ENCODE results near the gene CHAF1A. TPM values are rescaled to one million over a fixed set of nuclear protein-coding genes. Genes with fewer than 3 reads are reported as not detected.

The CHAF1A gene
- total RNA-seq, 2 donors from 2014 or later = 2.6 to 5.0 TPM

DNA sequence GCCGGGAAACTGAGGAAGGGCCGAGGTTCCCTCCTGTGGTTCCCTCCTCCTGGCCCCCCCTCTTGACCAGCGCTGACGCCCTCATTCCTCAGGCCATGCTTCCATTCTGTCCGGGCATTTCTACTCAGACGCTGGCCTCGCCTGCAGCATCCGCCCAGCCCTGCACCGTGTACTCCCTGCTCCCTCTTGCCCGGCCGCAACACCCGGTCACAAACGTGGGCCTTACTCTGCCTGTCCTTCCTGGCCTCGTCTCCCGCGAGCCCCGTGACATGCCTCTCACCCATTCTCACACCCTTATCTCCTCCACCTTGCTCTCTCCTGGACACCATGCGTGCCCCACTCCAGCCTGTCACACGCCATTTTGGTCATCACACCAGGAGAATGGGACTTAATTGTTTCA, 80.9 kb downstream of the CHAF1A start:
- Histone ChIP-seq H3K9me3 (no peaks in the 10 kb centered on the region), H3K27me3 (no peaks in the 10 kb centered on the region), H3K4me3 (no peak overlapping the region), H3K4me1 (peaks cover 0 to 4% of the 10 kb centered on the region in 2 donors), H3K27ac (no peak overlapping the region), H3K36me3 (peaks cover 12% of the 10 kb centered on the region)
- no peak for DNase-seq (ENCODE audit: low spot score)
- TF ChIP-seq, protein P1, sequence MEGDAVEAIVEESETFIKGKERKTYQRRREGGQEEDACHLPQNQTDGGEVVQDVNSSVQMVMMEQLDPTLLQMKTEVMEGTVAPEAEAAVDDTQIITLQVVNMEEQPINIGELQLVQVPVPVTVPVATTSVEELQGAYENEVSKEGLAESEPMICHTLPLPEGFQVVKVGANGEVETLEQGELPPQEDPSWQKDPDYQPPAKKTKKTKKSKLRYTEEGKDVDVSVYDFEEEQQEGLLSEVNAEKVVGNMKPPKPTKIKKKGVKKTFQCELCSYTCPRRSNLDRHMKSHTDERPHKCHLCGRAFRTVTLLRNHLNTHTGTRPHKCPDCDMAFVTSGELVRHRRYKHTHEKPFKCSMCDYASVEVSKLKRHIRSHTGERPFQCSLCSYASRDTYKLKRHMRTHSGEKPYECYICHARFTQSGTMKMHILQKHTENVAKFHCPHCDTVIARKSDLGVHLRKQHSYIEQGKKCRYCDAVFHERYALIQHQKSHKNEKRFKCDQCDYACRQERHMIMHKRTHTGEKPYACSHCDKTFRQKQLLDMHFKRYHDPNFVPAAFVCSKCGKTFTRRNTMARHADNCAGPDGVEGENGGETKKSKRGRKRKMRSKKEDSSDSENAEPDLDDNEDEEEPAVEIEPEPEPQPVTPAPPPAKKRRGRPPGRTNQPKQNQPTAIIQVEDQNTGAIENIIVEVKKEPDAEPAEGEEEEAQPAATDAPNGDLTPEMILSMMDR (IDR thresholded peaks at IDR 0.05) = no peak

DNA sequence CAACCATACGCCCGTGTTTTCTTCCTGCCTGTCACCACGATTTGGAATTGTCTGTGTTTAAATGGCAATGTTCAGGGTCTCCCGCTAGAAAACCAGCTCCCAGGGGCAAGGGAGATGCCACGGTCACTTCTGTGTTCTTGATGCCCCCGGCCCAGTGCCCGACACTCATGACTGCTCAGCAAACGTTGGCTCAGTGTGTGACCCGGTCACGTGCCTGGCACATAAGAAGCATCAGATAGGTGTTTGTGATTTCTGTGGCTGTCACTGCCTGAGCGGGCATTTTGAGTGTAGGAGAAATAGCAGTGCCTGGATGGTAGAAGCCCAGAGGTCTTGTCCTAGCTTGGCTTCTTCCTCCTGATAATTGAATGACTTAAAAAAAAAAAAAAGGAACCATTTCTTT, 85.1 kb downstream of the CHAF1A start:
- no peak overlapping the region for H3K4me3 ChIP-seq
- peaks cover 0 to 4% of the 10 kb centered on the region in 2 donors for H3K4me1 ChIP-seq
- H3K36me3 ChIP-seq = peaks cover 40% of the 10 kb centered on the region
- H3K9me3 ChIP-seq = no peaks in the 10 kb centered on the region
- H3K27ac ChIP-seq = peak overlapping the region; percentile 16 to 55
- no peaks in the 10 kb centered on the region for H3K27me3 ChIP-seq
- TF ChIP-seq, protein P1 (IDR thresholded peaks at IDR 0.05) = no peak
- DNase-seq (ENCODE audit: low spot score) = no peak

DNA sequence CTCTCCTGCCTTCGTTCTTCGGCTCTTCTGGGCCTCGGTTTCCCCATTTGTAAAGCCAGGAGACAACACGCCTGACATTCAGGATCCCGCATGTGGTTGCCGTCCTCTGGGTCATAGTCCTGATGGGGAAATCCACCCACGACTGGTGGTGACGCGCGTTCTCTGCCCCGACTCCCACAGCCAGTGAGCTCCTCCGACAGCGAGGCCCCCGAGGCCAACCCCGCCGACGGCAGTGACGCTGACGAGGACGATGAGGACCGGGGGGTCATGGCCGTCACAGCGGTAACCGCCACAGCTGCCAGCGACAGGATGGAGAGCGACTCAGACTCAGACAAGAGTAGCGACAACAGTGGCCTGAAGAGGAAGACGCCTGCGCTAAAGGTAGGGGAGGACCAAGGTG, 86.1 kb downstream of the CHAF1A start:
- H3K36me3 ChIP-seq = peaks cover 37% of the 10 kb centered on the region

DNA sequence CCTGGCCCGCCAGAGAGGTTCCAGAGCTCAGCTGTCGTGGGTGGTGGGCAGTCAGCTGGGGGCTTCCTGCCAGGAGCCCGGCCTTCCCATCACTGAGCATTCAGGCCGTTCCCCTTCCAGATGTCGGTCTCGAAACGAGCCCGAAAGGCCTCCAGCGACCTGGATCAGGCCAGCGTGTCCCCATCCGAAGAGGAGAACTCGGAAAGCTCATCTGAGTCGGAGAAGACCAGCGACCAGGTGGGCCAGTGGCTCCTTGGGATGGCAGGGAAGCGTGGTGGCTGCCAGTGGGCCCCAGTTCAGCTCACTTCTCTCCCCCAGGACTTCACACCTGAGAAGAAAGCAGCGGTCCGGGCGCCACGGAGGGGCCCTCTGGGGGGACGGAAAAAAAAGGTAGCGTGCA, 89.0 kb downstream of the CHAF1A start:
- Histone ChIP-seq H3K36me3 (peaks cover 62% of the 10 kb centered on the region), H3K9me3 (no peaks in the 10 kb centered on the region)
- no peak for DNase-seq (ENCODE audit: low spot score)

More for the DNA sequence above, 86.1 kb downstream of the CHAF1A start:
- TF ChIP-seq, protein P1 (IDR thresholded peaks at IDR 0.05) = no peak
- Histone ChIP-seq H3K9me3 (no peaks in the 10 kb centered on the region), H3K4me3 (no peak overlapping the region), H3K4me1 (peaks cover 0 to 4% of the 10 kb centered on the region in 2 donors), H3K27me3 (no peaks in the 10 kb centered on the region), H3K27ac (no peak overlapping the region)
- no peak for DNase-seq (ENCODE audit: low spot score)

DNA sequence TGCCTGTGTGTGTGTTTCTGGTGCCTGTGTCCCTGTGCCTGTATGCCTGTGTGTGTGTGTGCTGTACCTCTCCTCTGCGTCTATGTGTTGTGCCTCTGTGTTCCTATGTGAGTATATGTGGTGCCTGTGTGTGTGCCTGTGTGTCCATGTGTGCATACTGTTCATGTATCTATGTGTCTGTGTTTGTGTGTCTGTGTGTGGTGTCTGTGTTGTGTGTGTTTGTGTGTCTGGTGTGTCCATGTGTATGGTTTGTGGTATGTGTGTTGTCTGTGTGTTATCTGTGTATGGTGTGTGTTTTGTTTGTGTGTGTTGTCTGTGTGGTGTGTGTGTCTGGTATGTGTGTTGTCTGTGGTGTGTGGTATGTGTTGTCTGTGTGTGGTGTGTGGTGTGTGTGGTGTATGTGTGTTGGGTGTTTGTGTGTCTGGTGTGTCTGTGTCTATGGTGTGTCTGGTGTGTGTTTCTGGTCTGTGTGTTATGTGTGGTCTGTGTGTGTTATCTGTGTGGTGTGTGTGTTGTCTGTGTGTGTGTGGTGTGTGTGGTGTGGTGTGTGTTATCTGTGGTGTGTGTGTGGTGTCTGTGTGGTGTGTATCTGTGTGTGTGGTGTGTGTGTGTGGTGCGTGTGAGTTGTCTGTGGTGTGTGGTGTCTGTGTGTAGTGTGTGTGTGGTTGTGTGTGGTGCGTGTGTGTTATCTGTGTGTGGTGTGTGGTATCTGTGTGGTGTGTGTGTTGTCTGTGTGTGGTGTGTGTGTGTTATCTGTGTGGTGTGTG, 90.1 kb downstream of the CHAF1A start:
- H3K36me3 ChIP-seq = peaks cover 70% of the 10 kb centered on the region
- no peak overlapping the region for H3K27ac ChIP-seq

More for the DNA sequence above, 89.0 kb downstream of the CHAF1A start:
- H3K27ac ChIP-seq = no peak overlapping the region
- peaks cover 0 to 4% of the 10 kb centered on the region in 2 donors for H3K4me1 ChIP-seq
- H3K27me3 ChIP-seq = no peaks in the 10 kb centered on the region
- TF ChIP-seq, protein P1 (IDR thresholded peaks at IDR 0.05) = no peak
- H3K4me3 ChIP-seq = no peak overlapping the region

More for the DNA sequence above, 90.1 kb downstream of the CHAF1A start:
- peaks cover 0 to 4% of the 10 kb centered on the region in 2 donors for H3K4me1 ChIP-seq
- H3K4me3 ChIP-seq = no peak overlapping the region
- no peak for DNase-seq (ENCODE audit: low spot score)
- no peaks in the 10 kb centered on the region for H3K27me3 ChIP-seq
- TF ChIP-seq, protein P1 (IDR thresholded peaks at IDR 0.05) = no peak
- H3K9me3 ChIP-seq = no peaks in the 10 kb centered on the region

Small RNA genes within 50 kb of the gene (microRNA-seq; reads per million reads assigned to microRNA genes)
- 0 reads per million in 2 donors for gene MIR4746 (ENCODE audit: borderline number of aligned reads in 2 of 2, borderline replicate concordance in 1 of 2)

Other genes starting within 250 kb of the CHAF1A start
- gene CREB3L3, start 249.0 kb upstream of the CHAF1A start, total RNA-seq = not detected
- gene SIRT6, start 220.1 kb upstream of the CHAF1A start, total RNA-seq = 10 to 100 TPM; 10.9 to 15.9 TPM
- gene ANKRD24, start 220.0 kb upstream of the CHAF1A start, total RNA-seq = 1 to 10 TPM in 1 of 2 donors, under 1 TPM in 1; 0.39 to 1.7 TPM
- gene EBI3, start 173.1 kb upstream of the CHAF1A start, total RNA-seq = 1 to 10 TPM; 1.7 to 2.6 TPM
- gene YJU2, start 155.6 kb upstream of the CHAF1A start, total RNA-seq = 10 to 100 TPM in 1 of 2 donors, 1 to 10 TPM in 1; 9.1 to 17.6 TPM
- 10 to 100 TPM; 24.2 to 24.6 TPM for gene SHD, start 123.4 kb upstream of the CHAF1A start, total RNA-seq
- under 1 TPM in 1 of 2 donors, not detected in 1; 0.28 TPM for gene TMIGD2, start 100.3 kb upstream of the CHAF1A start, total RNA-seq
- not detected for gene FSD1, start 98.0 kb upstream of the CHAF1A start, total RNA-seq
- gene STAP2, start 63.8 kb upstream of the CHAF1A start, total RNA-seq = 10 to 100 TPM in 1 of 2 donors, 1 to 10 TPM in 1; 4.8 to 11.8 TPM
- gene MPND, start 59.1 kb upstream of the CHAF1A start, total RNA-seq = 1 to 10 TPM; 6.2 to 7.3 TPM
- gene SH3GL1, start 2.1 kb upstream of the CHAF1A start, total RNA-seq = 10 to 100 TPM; 17.5 to 31.9 TPM
- 100 to 1,000 TPM in 1 of 2 donors, 10 to 100 TPM in 1; 52.8 to 100 TPM for gene UBXN6, start 55.2 kb downstream of the CHAF1A start, total RNA-seq
- gene HDGFL2, start 69.7 kb downstream of the CHAF1A start, total RNA-seq = 10 to 100 TPM; 18.3 to 24.8 TPM
- 100 to 1,000 TPM; 104 to 156 TPM for gene PLIN4, start 115.8 kb downstream of the CHAF1A start, total RNA-seq
- 10 to 100 TPM; 21.4 to 43.6 TPM for gene PLIN5, start 132.6 kb downstream of the CHAF1A start, total RNA-seq
- gene LRG1, start 137.4 kb downstream of the CHAF1A start, total RNA-seq = under 1 TPM in 1 of 2 donors, not detected in 1; 0.67 TPM
- 10 to 100 TPM in 1 of 2 donors, 1 to 10 TPM in 1; 3.9 to 10.8 TPM for gene SEMA6B, start 157.0 kb downstream of the CHAF1A start, total RNA-seq
- gene TNFAIP8L1, start 236.9 kb downstream of the CHAF1A start, total RNA-seq = 1 to 10 TPM; 2.6 to 4.2 TPM